PC-9 (cell line): Measurements from ENCODE around the gene ZMYM2.

Source experiments
- EZH2 ChIP-seq: fragments of 200-600 bp; sonication (generic); IDR thresholded peaks from 2 replicates; pipeline ENCODE4 v1.8.0; 2017; ENCODE audit warnings: antibody characterized with exemption, low read depth
- TF ChIP-seq, protein P1 (sequence below): fragments of 200-600 bp; sonication (generic); conservative IDR thresholded peaks from 2 replicates; pipeline ENCODE4 v1.6.1; 2017; ENCODE audit warnings: mixed run types, antibody characterized with exemption, mild to moderate bottlenecking, moderate library complexity

GRCh38 chr13:20093951-20094350, 135.4 kb downstream of the ZMYM2 start:
- TF ChIP-seq, protein P1, sequence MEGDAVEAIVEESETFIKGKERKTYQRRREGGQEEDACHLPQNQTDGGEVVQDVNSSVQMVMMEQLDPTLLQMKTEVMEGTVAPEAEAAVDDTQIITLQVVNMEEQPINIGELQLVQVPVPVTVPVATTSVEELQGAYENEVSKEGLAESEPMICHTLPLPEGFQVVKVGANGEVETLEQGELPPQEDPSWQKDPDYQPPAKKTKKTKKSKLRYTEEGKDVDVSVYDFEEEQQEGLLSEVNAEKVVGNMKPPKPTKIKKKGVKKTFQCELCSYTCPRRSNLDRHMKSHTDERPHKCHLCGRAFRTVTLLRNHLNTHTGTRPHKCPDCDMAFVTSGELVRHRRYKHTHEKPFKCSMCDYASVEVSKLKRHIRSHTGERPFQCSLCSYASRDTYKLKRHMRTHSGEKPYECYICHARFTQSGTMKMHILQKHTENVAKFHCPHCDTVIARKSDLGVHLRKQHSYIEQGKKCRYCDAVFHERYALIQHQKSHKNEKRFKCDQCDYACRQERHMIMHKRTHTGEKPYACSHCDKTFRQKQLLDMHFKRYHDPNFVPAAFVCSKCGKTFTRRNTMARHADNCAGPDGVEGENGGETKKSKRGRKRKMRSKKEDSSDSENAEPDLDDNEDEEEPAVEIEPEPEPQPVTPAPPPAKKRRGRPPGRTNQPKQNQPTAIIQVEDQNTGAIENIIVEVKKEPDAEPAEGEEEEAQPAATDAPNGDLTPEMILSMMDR = no peak
- TF ChIP-seq EZH2 = no peak
